Karpas-422 (cell line): ENCODE measurements around the gene GSN. TPM values are rescaled to one million over a fixed set of nuclear protein-coding genes. Genes with fewer than 3 reads are reported as not detected.

Experiments used
- DNase-seq: peaks from one replicate; pipeline ENCODE4 v3.0.0-alpha.2; 2015
- H2AFZ ChIP-seq: fragments of 200-600 bp; sonication (generic); 2 replicates; pipeline ENCODE4 v1.6.1; 2014; ENCODE audit warnings: antibody characterized with exemption, low read length, mixed read lengths
- H3K27ac ChIP-seq: fragments of 200-600 bp; sonication (generic); 2 replicates; pipeline ENCODE4 v1.5.1; 2014; ENCODE audit warnings: mild to moderate bottlenecking, low read length, moderate library complexity
- H3K27me3 ChIP-seq: fragments of 200-600 bp; sonication (generic); 2 replicates; pipeline ENCODE4 v1.6.1; 2014; ENCODE audit warnings: low read length, mixed read lengths
- H3K36me3 ChIP-seq: fragments of 200-600 bp; sonication (generic); 2 replicates; pipeline ENCODE4 v1.6.1; 2014; ENCODE audit warnings: low read length, mixed read lengths; ENCODE audit not compliant: insufficient read depth
- H3K4me1 ChIP-seq: fragments of 200-600 bp; sonication (generic); 2 replicates; pipeline ENCODE4 v1.6.1; 2014; ENCODE audit warnings: mild to moderate bottlenecking, low read length, mixed read lengths
- H3K4me2 ChIP-seq: fragments of 200-600 bp; sonication (generic); 2 replicates; pipeline ENCODE4 v1.6.1; 2014; ENCODE audit warnings: low read length, low read depth, mild to moderate bottlenecking; ENCODE audit not compliant: poor library complexity, severe bottlenecking
- H3K4me3 ChIP-seq: fragments of 200-600 bp; sonication (generic); 2 replicates; pipeline ENCODE4 v1.5.1; 2014; ENCODE audit warnings: mild to moderate bottlenecking, antibody characterized with exemption, low read length, mixed read lengths
- H3K79me2 ChIP-seq: fragments of 200-600 bp; sonication (generic); 2 replicates; pipeline ENCODE4 v1.6.1; 2014; ENCODE audit warnings: mild to moderate bottlenecking, low read length, mixed read lengths
- H3K9ac ChIP-seq: fragments of 200-600 bp; sonication (generic); 2 replicates; pipeline ENCODE4 v1.6.0; 2014; ENCODE audit warnings: low read length
- H3K9me2 ChIP-seq: fragments of 200-600 bp; sonication (generic), shearing (Covaris generic); replicated peaks from 2 replicates; pipeline ENCODE4 v1.6.0; 2014; ENCODE audit warnings: mild to moderate bottlenecking, low read length, moderate library complexity; ENCODE audit not compliant: insufficient read depth
- H3K9me3 ChIP-seq: fragments of 300-700, 200-600 bp; sonication (generic); 2 replicates; pipeline ENCODE4 v1.6.1; 2014; ENCODE audit warnings: low read length, mixed read lengths
- H4K20me1 ChIP-seq: fragments of 200-600 bp; sonication (generic); 2 replicates; pipeline ENCODE4 v1.6.1; 2014; ENCODE audit warnings: mild to moderate bottlenecking, antibody characterized with exemption, low read length, low read depth; ENCODE audit not compliant: insufficient read depth
- total RNA-seq: library from RNA; depleted of rRNA; stranded (reverse); fragments of >200 nt; shearing (Covaris generic); gene quantifications from 2 replicates; pipeline ENCODE4 v1.2.3, GENCODE V29; 2014; ENCODE audit warnings: low replicate concordance

GSN gene
- total RNA-seq, 1 experiment from 2014 or later, result 33.7 TPM

GRCh38 chr9:121360601-121361374 lies 92.8 kb downstream of the GSN start:
- Histone ChIP-seq H3K79me2 (peaks cover 23% of the 10 kb centered on the region; the same call in 1 of the 2 replicates), H3K36me3 (no peaks in the 10 kb centered on the region), H3K4me1 (peaks cover 37% of the 10 kb centered on the region), H3K27me3 (no peaks in the 10 kb centered on the region), H3K9me2 (no peaks in the 10 kb centered on the region), H3K4me2 (no peak overlapping the region), H2AFZ (no peak overlapping the region), H4K20me1 (no peaks in the 10 kb centered on the region), H3K4me3 (no peak overlapping the region), H3K9me3 (no peaks in the 10 kb centered on the region), H3K27ac (no peak overlapping the region), H3K9ac (no peak overlapping the region)
- no peak for DNase-seq

- Histone ChIP-seq H3K9me3 (no peaks in the 10 kb centered on the region), H4K20me1 (no peaks in the 10 kb centered on the region), H2AFZ (no peak overlapping the region), H3K27ac (no peak overlapping the region), H3K79me2 (peaks cover 36% of the 10 kb centered on the region; the same call in 1 of the 2 replicates), H3K36me3 (no peaks in the 10 kb centered on the region), H3K4me2 (no peak overlapping the region), H3K9ac (no peak overlapping the region), H3K27me3 (no peaks in the 10 kb centered on the region), H3K4me1 (peaks cover 34% of the 10 kb centered on the region), H3K4me3 (no peak overlapping the region), H3K9me2 (no peaks in the 10 kb centered on the region)
- DNase-seq, result no peak
These were observed 95.1 kb downstream of the GSN start for GRCh38 chr9:121362813-121363621.

- Histone ChIP-seq H3K36me3 (no peaks in the 10 kb centered on the region), H3K4me2 (no peak overlapping the region), H4K20me1 (no peaks in the 10 kb centered on the region), H3K79me2 (peaks cover 35% of the 10 kb centered on the region; the same call in 1 of the 2 replicates), H3K9me3 (no peaks in the 10 kb centered on the region), H3K27ac (no peak overlapping the region), H3K4me1 (peaks cover 35% of the 10 kb centered on the region), H3K27me3 (no peaks in the 10 kb centered on the region), H3K9ac (no peak overlapping the region), H3K9me2 (no peaks in the 10 kb centered on the region), H2AFZ (no peak overlapping the region), H3K4me3 (no peak overlapping the region)
- no peak for DNase-seq
These were observed 95.6 kb downstream of the GSN start for GRCh38 chr9:121363622-121363961.

GRCh38 chr9:121364077-121364476 lies 96.1 kb downstream of the GSN start:
- Histone ChIP-seq H3K4me2 (no peak overlapping the region), H3K36me3 (no peaks in the 10 kb centered on the region), H2AFZ (no peak overlapping the region), H3K27me3 (no peaks in the 10 kb centered on the region), H3K27ac (no peak overlapping the region), H3K4me1 (peaks cover 34% of the 10 kb centered on the region), H3K79me2 (peaks cover 34% of the 10 kb centered on the region), H4K20me1 (no peaks in the 10 kb centered on the region), H3K4me3 (no peak overlapping the region), H3K9ac (no peak overlapping the region), H3K9me2 (no peaks in the 10 kb centered on the region), H3K9me3 (no peaks in the 10 kb centered on the region)
- DNase-seq, result no peak

- no peak overlapping the region for H2AFZ ChIP-seq
- no peak overlapping the region for H3K4me2 ChIP-seq
- H3K36me3 ChIP-seq, result no peaks in the 10 kb centered on the region
- DNase-seq, result no peak
- no peak overlapping the region for H3K4me3 ChIP-seq
- H3K9me3 ChIP-seq, result no peaks in the 10 kb centered on the region
- peaks cover 33% of the 10 kb centered on the region for H3K4me1 ChIP-seq
- no peaks in the 10 kb centered on the region for H4K20me1 ChIP-seq
- no peak overlapping the region for H3K9ac ChIP-seq
- peaks cover 33% of the 10 kb centered on the region for H3K79me2 ChIP-seq
- no peaks in the 10 kb centered on the region for H3K9me2 ChIP-seq
- H3K27me3 ChIP-seq, result no peaks in the 10 kb centered on the region
- H3K27ac ChIP-seq, result no peak overlapping the region
These were observed 96.9 kb downstream of the GSN start for GRCh38 chr9:121364886-121365285.

GRCh38 chr9:121365564-121365963 lies 97.6 kb downstream of the GSN start:
- peaks cover 36% of the 10 kb centered on the region for H3K4me1 ChIP-seq
- no peaks in the 10 kb centered on the region for H3K9me2 ChIP-seq
- H3K36me3 ChIP-seq, result no peaks in the 10 kb centered on the region
- H3K4me2 ChIP-seq, result no peak overlapping the region
- H3K79me2 ChIP-seq, result peaks cover 33% of the 10 kb centered on the region
- H4K20me1 ChIP-seq, result no peaks in the 10 kb centered on the region
- no peaks in the 10 kb centered on the region for H3K9me3 ChIP-seq
- no peak overlapping the region for H3K9ac ChIP-seq
- H3K27ac ChIP-seq, result no peak overlapping the region
- DNase-seq, result no peak
- no peak overlapping the region for H2AFZ ChIP-seq
- H3K27me3 ChIP-seq, result no peaks in the 10 kb centered on the region
- H3K4me3 ChIP-seq, result no peak overlapping the region

GRCh38 chr9:121366611-121367192 lies 98.7 kb downstream of the GSN start:
- Histone ChIP-seq H3K36me3 (no peaks in the 10 kb centered on the region), H3K9me3 (no peaks in the 10 kb centered on the region), H3K9me2 (no peaks in the 10 kb centered on the region), H4K20me1 (no peaks in the 10 kb centered on the region), H3K9ac (no peak overlapping the region), H2AFZ (no peak overlapping the region), H3K27me3 (no peaks in the 10 kb centered on the region), H3K79me2 (peaks cover 33% of the 10 kb centered on the region), H3K27ac (no peak overlapping the region), H3K4me3 (no peak overlapping the region), H3K4me1 (peaks cover 38% of the 10 kb centered on the region), H3K4me2 (no peak overlapping the region)
- no peak for DNase-seq
